Right atrium auricular region (tissue), 2 donors: Measurements from ENCODE around the gene ZCCHC10. TPM values are rescaled to one million over a fixed set of nuclear protein-coding genes. Genes with fewer than 3 reads are reported as not detected.
"Not testable (repeated sequence)": the region's sequence is repeated elsewhere in the genome, so short reads cannot be mapped to it uniquely, and the experiment has no call there.

ENCODE experiments used
- DNase-seq: peaks from one replicate; pipeline ENCODE4 v3.0.0-alpha.2; 2019; ENCODE audit warnings: low spot score
- H3K27ac ChIP-seq, 2 donors: fragments of 200-600 bp; sonication (generic); 1 replicate in 1 of 2; 2 replicates in 1 of 2; pipeline ENCODE4 v1.5.1; 2016 to 2019
- H3K27me3 ChIP-seq, 2 donors: fragments of 200-600 bp; sonication (generic); one replicate each; pipeline versions ENCODE4 v1.5.1 to v1.6.0; 2017 to 2019
- H3K36me3 ChIP-seq: fragments of 200-600 bp; sonication (generic); one replicate; pipeline ENCODE4 v1.5.1; 2016
- H3K4me1 ChIP-seq, 2 donors: fragments of 200-600 bp; sonication (generic); one replicate each; pipeline versions ENCODE4 v1.5.1 to v1.6.0; 2017 to 2019
- H3K4me3 ChIP-seq, 2 donors: fragments of 200-600 bp; sonication (generic); 1 replicate in 1 of 2; 2 replicates in 1 of 2; pipeline ENCODE4 v1.5.1; 2017 to 2019; ENCODE audit warnings: mild to moderate bottlenecking in 1 of 2, moderate library complexity in 1 of 2
- H3K9me3 ChIP-seq, 2 donors: fragments of 200-600 bp; sonication (generic); one replicate each; pipeline ENCODE4 v1.5.1; 2019
- CTCF ChIP-seq, 2 donors: fragments of 200-600 bp; sonication (generic); IDR thresholded peaks; one replicate each; pipeline ENCODE4 v1.5.1; 2019; ENCODE audit warnings: antibody characterized with exemption in 2 of 2
- total RNA-seq, 2 donors: library from RNA; depleted of rRNA; stranded (reverse); fragments of >200 nt; gene quantifications; one replicate each; pipeline ENCODE4 v1.1.0, GENCODE V29; 2016

The ZCCHC10 gene
- total RNA-seq, 2 donors from 2014 or later: 18.4 to 18.8 TPM

- Histone ChIP-seq H3K9me3 (no peaks in the 10 kb centered on the region), H3K27me3 (no peaks in the 10 kb centered on the region), H3K4me3 (peak overlapping the region in 1 of 2 donors; percentile 2), H3K27ac (peak overlapping the region; percentile 97 to 100), H3K36me3 (no peaks in the 10 kb centered on the region), H3K4me1 (peaks cover 0 to 38% of the 10 kb centered on the region in 2 donors)
- no peak for DNase-seq
- no peak for TF ChIP-seq CTCF (IDR thresholded peaks at IDR 0.05)
Observed at GRCh38 chr5:133048993-133049725, 22.8 kb upstream of the ZCCHC10 start.

GRCh38 chr5:133047404-133047803 is 21.1 kb upstream of the ZCCHC10 start:
- TF ChIP-seq CTCF (IDR thresholded peaks at IDR 0.05): no peak
- H3K27me3 ChIP-seq: no peaks in the 10 kb centered on the region
- no peaks in the 10 kb centered on the region for H3K9me3 ChIP-seq
- H3K4me3 ChIP-seq: no peak overlapping the region
- peaks cover 0 to 22% of the 10 kb centered on the region in 2 donors for H3K4me1 ChIP-seq
- H3K27ac ChIP-seq: no peak overlapping the region
- H3K36me3 ChIP-seq: no peaks in the 10 kb centered on the region
- no peak for DNase-seq

GRCh38 chr5:133046560-133046959 is 20.2 kb upstream of the ZCCHC10 start:
- DNase-seq, H3K27me3 ChIP-seq, H3K36me3 ChIP-seq, H3K4me3 ChIP-seq, H3K27ac ChIP-seq, H3K9me3 ChIP-seq: not testable (repeated sequence)
- H3K4me1 ChIP-seq: peaks cover 0 to 22% of the 10 kb centered on the region in 2 donors

- Histone ChIP-seq H3K27me3 (no peaks in the 10 kb centered on the region), H3K36me3 (no peaks in the 10 kb centered on the region), H3K9me3 (no peaks in the 10 kb centered on the region), H3K4me1 (no peaks in the 10 kb centered on the region), H3K27ac (no peak overlapping the region), H3K4me3 (no peak overlapping the region)
- TF ChIP-seq CTCF (IDR thresholded peaks at IDR 0.05): no peak
- no peak for DNase-seq
Observed at GRCh38 chr5:133041910-133042309, 15.6 kb upstream of the ZCCHC10 start.

GRCh38 chr5:133041157-133041784 is 14.9 kb upstream of the ZCCHC10 start:
- no peaks in the 10 kb centered on the region for H3K9me3 ChIP-seq
- H3K4me3 ChIP-seq: no peak overlapping the region
- no peaks in the 10 kb centered on the region for H3K4me1 ChIP-seq
- H3K27me3 ChIP-seq: no peaks in the 10 kb centered on the region
- H3K27ac ChIP-seq: no peak overlapping the region
- TF ChIP-seq CTCF (IDR thresholded peaks at IDR 0.05): no peak
- no peaks in the 10 kb centered on the region for H3K36me3 ChIP-seq
- no peak for DNase-seq

GRCh38 chr5:133036677-133037076 is 10.3 kb upstream of the ZCCHC10 start:
- H3K36me3 ChIP-seq, DNase-seq, H3K4me1 ChIP-seq, H3K4me3 ChIP-seq, H3K27ac ChIP-seq, H3K9me3 ChIP-seq, H3K27me3 ChIP-seq: not testable (repeated sequence)
